Adipocyte (in vitro differentiated cells): ENCODE results near the gene ACE.

Experiments
- DNase-seq: peaks from one replicate; pipeline ENCODE4 v3.0.0-alpha.2; 2015; ENCODE audit warnings: low read depth
- H3K27me3 ChIP-seq: replicated peaks from 2 replicates; pipeline ENCODE4 v1.7.0; 2013; ENCODE audit warnings: mild to moderate bottlenecking, low read length, moderate library complexity; ENCODE audit not compliant: control insufficient read depth, insufficient read depth
- H3K36me3 ChIP-seq: 2 replicates; pipeline ENCODE4 v1.7.0; 2013; ENCODE audit warnings: low read length, mild to moderate bottlenecking, moderate library complexity; ENCODE audit not compliant: control insufficient read depth, insufficient read depth, severe bottlenecking
- H3K4me1 ChIP-seq: 2 replicates; pipeline ENCODE4 v1.7.0; 2013; ENCODE audit warnings: mild to moderate bottlenecking, low read length, moderate library complexity; ENCODE audit not compliant: control insufficient read depth, insufficient read depth
- H3K4me3 ChIP-seq: 2 replicates; pipeline ENCODE4 v1.7.0; 2013; ENCODE audit warnings: mild to moderate bottlenecking, low read length, moderate library complexity
- H3K9ac ChIP-seq: 2 replicates; pipeline ENCODE4 v1.7.0; 2013; ENCODE audit warnings: mild to moderate bottlenecking, low read length, moderate library complexity
- H3K9me3 ChIP-seq: 2 replicates; pipeline ENCODE4 v1.7.0; 2013; ENCODE audit warnings: mild to moderate bottlenecking, low read length, moderate library complexity; ENCODE audit not compliant: control insufficient read depth

The ACE gene

GRCh38 chr17:63486317-63487013 is 9.6 kb downstream of the ACE start:
- DNase-seq: no peak
- Histone ChIP-seq H3K9me3 (no peaks in the 10 kb centered on the region), H3K9ac (no peak overlapping the region), H3K4me1 (no peaks in the 10 kb centered on the region), H3K4me3 (no peak overlapping the region), H3K27me3 (no peaks in the 10 kb centered on the region), H3K36me3 (no peaks in the 10 kb centered on the region)

- no peaks in the 10 kb centered on the region for H3K36me3 ChIP-seq
- no peak overlapping the region for H3K9ac ChIP-seq
- DNase-seq: no peak
- H3K4me1 ChIP-seq: no peaks in the 10 kb centered on the region
- H3K9me3 ChIP-seq: no peaks in the 10 kb centered on the region
- H3K4me3 ChIP-seq: no peak overlapping the region
- H3K27me3 ChIP-seq: no peaks in the 10 kb centered on the region
These were observed 10.1 kb downstream of the ACE start for GRCh38 chr17:63487014-63487339.

- no peak for DNase-seq
- no peak overlapping the region for H3K4me3 ChIP-seq
These were observed 12.0 kb downstream of the ACE start for GRCh38 chr17:63488851-63489250.

GRCh38 chr17:63489291-63489690 is 12.4 kb downstream of the ACE start:
- no peaks in the 10 kb centered on the region for H3K36me3 ChIP-seq
- no peak for DNase-seq
- no peaks in the 10 kb centered on the region for H3K4me1 ChIP-seq
- H3K9me3 ChIP-seq: no peaks in the 10 kb centered on the region
- H3K4me3 ChIP-seq: no peak overlapping the region
- H3K9ac ChIP-seq: no peak overlapping the region
- H3K27me3 ChIP-seq: no peaks in the 10 kb centered on the region

More at GRCh38 chr17:63488851-63489250, 12.0 kb downstream of the ACE start:
- Histone ChIP-seq H3K36me3 (no peaks in the 10 kb centered on the region), H3K9me3 (no peaks in the 10 kb centered on the region), H3K4me1 (no peaks in the 10 kb centered on the region), H3K27me3 (no peaks in the 10 kb centered on the region), H3K9ac (no peak overlapping the region)

- Histone ChIP-seq H3K9ac (no peak overlapping the region), H3K9me3 (no peaks in the 10 kb centered on the region), H3K4me3 (no peak overlapping the region), H3K4me1 (no peaks in the 10 kb centered on the region), H3K27me3 (no peaks in the 10 kb centered on the region), H3K36me3 (no peaks in the 10 kb centered on the region)
- no peak for DNase-seq
These were observed 13.5 kb downstream of the ACE start for GRCh38 chr17:63490329-63490728.

- Histone ChIP-seq H3K4me3 (no peak overlapping the region), H3K4me1 (no peaks in the 10 kb centered on the region), H3K36me3 (no peaks in the 10 kb centered on the region), H3K9me3 (no peaks in the 10 kb centered on the region), H3K27me3 (no peaks in the 10 kb centered on the region), H3K9ac (no peak overlapping the region)
- DNase-seq: no peak
These were observed 14.1 kb downstream of the ACE start for GRCh38 chr17:63490858-63491400.

- Histone ChIP-seq H3K36me3 (no peaks in the 10 kb centered on the region), H3K9ac (no peak overlapping the region), H3K4me3 (no peak overlapping the region), H3K9me3 (no peaks in the 10 kb centered on the region), H3K4me1 (no peaks in the 10 kb centered on the region), H3K27me3 (no peaks in the 10 kb centered on the region)
- no peak for DNase-seq
These were observed 14.6 kb downstream of the ACE start for GRCh38 chr17:63491413-63491812.

GRCh38 chr17:63491977-63492618 is 15.2 kb downstream of the ACE start:
- Histone ChIP-seq H3K27me3 (no peaks in the 10 kb centered on the region), H3K4me3 (no peak overlapping the region), H3K4me1 (no peaks in the 10 kb centered on the region), H3K36me3 (no peaks in the 10 kb centered on the region), H3K9ac (no peak overlapping the region), H3K9me3 (no peaks in the 10 kb centered on the region)
- no peak for DNase-seq

GRCh38 chr17:63492940-63493339 is 16.1 kb downstream of the ACE start:
- H3K4me1 ChIP-seq: no peaks in the 10 kb centered on the region
- DNase-seq: no peak
- no peaks in the 10 kb centered on the region for H3K9me3 ChIP-seq
- no peak overlapping the region for H3K4me3 ChIP-seq
- H3K27me3 ChIP-seq: no peaks in the 10 kb centered on the region
- H3K36me3 ChIP-seq: no peaks in the 10 kb centered on the region
- H3K9ac ChIP-seq: no peak overlapping the region

- H3K4me3 ChIP-seq: no peak overlapping the region
- no peaks in the 10 kb centered on the region for H3K36me3 ChIP-seq
- no peak for DNase-seq
- H3K27me3 ChIP-seq: no peaks in the 10 kb centered on the region
- no peak overlapping the region for H3K9ac ChIP-seq
- no peaks in the 10 kb centered on the region for H3K9me3 ChIP-seq
- H3K4me1 ChIP-seq: peaks cover 2% of the 10 kb centered on the region
These were observed 16.6 kb downstream of the ACE start for GRCh38 chr17:63493411-63493810.

- Histone ChIP-seq H3K9me3 (no peaks in the 10 kb centered on the region), H3K4me1 (peaks cover 6% of the 10 kb centered on the region), H3K9ac (no peak overlapping the region), H3K4me3 (no peak overlapping the region), H3K27me3 (no peaks in the 10 kb centered on the region), H3K36me3 (no peaks in the 10 kb centered on the region)
- no peak for DNase-seq
These were observed 17.6 kb downstream of the ACE start for GRCh38 chr17:63494300-63494928.
